ENCODE measurements around the gene NKX2-1.

GRCh38 chr14:36556811-36557433 is 36.9 kb upstream of the NKX2-1 start:
- TF ChIP-seq POLR2A (IDR thresholded peaks at IDR 0.05; ENCODE audit: low read length) (no peak), GATA1 (IDR thresholded peaks at IDR 0.05; ENCODE audit: low read depth, low read length) (no peak)
